Measurements from ENCODE around the gene NBPF20. TPM values are rescaled to one million over a fixed set of nuclear protein-coding genes. Genes with fewer than 3 reads are reported as not detected.
A peak's percentile ranks its signal among the peaks of the same experiment; 100 is the strongest.
"Not testable (repeated sequence)": the region's sequence is repeated elsewhere in the genome, so short reads cannot be mapped to it uniquely, and the experiment has no call there.

Gene NBPF20, protein sequence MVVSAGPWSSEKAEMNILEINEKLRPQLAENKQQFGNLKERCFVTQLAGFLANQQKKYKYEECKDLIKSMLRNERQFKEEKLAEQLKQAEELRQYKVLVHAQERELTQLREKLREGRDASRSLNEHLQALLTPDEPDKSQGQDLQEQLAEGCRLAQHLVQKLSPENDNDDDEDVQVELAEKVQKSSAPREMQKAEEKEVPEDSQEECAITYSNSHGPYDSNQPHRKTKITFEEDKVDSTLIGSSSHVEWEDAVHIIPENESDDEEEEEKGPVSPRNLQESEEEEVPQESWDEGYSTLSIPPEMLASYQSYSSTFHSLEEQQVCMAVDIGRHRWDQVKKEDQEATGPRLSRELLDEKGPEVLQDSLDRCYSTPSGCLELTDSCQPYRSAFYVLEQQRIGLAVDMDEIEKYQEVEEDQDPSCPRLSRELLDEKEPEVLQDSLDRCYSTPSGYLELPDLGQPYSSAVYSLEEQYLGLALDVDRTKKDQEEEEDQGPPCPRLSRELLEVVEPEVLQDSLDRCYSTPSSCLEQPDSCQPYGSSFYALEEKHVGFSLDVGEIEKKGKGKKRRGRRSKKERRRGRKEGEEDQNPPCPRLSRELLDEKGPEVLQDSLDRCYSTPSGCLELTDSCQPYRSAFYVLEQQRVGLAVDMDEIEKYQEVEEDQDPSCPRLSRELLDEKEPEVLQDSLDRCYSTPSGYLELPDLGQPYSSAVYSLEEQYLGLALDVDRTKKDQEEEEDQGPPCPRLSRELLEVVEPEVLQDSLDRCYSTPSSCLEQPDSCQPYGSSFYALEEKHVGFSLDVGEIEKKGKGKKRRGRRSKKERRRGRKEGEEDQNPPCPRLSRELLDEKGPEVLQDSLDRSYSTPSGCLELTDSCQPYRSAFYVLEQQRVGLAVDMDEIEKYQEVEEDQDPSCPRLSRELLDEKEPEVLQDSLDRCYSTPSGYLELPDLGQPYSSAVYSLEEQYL (N-terminal part only)
- total RNA-seq (2021) (3.3 and 3.8 TPM in 2 replicates), Bru-seq, nascent RNA (percentile 31 among the genes with signal in this experiment), BruChase-seq, experiment 1, labeled RNA remaining after a 2-hour chase (percentile 32 among the genes with signal in this experiment), BruChase-seq, experiment 2, labeled RNA remaining after a 6-hour chase (percentile 28 among the genes with signal in this experiment)
- long read RNA-seq, partial matches to known transcripts, result 0 of 8 reads
- long read RNA-seq, other reads (novel, unspliced or antisense), result 8 of 8 reads

DNA sequence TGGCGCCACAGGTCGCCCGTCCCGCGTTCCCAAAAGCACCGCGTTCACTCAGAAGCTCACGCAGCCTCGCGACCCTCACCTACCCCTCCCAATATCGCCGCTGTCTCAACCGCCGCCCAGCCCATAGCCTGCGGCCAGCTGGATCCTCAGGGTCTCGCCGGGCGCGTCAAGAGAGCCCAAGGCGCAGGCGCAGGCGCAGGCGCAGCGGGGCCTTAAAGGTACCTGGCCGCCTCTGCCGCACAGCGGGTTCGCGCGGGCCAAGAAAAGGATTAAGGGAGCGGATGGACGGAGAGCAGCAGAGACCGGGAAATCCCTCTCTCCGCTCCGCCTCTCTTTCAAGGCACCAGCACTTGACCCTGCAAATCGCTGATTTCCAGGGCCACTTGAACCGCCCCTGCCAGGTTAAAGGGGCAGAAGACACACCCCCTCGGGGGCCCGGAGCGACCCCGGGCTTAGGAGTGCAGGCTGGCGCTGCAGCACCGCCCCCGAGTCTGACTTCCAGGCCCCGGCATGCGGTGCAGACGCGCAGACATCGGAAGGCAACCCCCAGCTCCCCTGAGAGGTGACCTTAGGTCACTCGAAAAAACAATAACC lies at the start of gene NBPF20:
TSS of gene NBPF20 (minus strand) at position 168 of the 594 bp plus-strand sequence. CDS start 20,331 bp downstream, outside the sequence.
- TF ChIP-seq, protein P1, sequence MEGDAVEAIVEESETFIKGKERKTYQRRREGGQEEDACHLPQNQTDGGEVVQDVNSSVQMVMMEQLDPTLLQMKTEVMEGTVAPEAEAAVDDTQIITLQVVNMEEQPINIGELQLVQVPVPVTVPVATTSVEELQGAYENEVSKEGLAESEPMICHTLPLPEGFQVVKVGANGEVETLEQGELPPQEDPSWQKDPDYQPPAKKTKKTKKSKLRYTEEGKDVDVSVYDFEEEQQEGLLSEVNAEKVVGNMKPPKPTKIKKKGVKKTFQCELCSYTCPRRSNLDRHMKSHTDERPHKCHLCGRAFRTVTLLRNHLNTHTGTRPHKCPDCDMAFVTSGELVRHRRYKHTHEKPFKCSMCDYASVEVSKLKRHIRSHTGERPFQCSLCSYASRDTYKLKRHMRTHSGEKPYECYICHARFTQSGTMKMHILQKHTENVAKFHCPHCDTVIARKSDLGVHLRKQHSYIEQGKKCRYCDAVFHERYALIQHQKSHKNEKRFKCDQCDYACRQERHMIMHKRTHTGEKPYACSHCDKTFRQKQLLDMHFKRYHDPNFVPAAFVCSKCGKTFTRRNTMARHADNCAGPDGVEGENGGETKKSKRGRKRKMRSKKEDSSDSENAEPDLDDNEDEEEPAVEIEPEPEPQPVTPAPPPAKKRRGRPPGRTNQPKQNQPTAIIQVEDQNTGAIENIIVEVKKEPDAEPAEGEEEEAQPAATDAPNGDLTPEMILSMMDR (conservative IDR thresholded peaks at IDR 0.05), result no peak
- TF ChIP-seq EZH2 (IDR thresholded peaks at IDR 0.05; ENCODE audit: low read depth), result no peak
- H4K20me1 ChIP-seq (ENCODE audit: insufficient read depth), result no peaks in the 10 kb centered on the region
- no peaks in the 10 kb centered on the region for H3K9me2 ChIP-seq (ENCODE audit: insufficient read depth)
- peak within 1 kb of the TSS; percentile 94 for H2AFZ ChIP-seq
- H3K4me2 ChIP-seq, result peak within 1 kb of the TSS; percentile 94
- no peak within 1 kb of the TSS for H3K27ac ChIP-seq
- no peaks in the 10 kb centered on the region for H3K79me2 ChIP-seq (ENCODE audit: low read depth)
- H3K9me3 ChIP-seq (ENCODE audit: insufficient read depth, low read depth), result no peaks in the 10 kb centered on the region
- POLR2A ChIA-PET (ENCODE audit: unreplicated experiment), result no interaction called here
- CTCF ChIA-PET, result no interaction called here
- intact Hi-C loops (cut with micrococcal nuclease; ENCODE audit: unreplicated experiment), result no loop called here
- peaks cover 13% of the 10 kb centered on the region for H3K27me3 ChIP-seq (ENCODE audit: insufficient read depth, low read depth)
- no TSS peak for BruUV-seq (replicated peaks)
- H3F3A ChIP-seq (ENCODE audit: insufficient read depth, low read depth), result no peaks in the 10 kb centered on the region
- DNase-seq, result peak; percentile 58 to 84
- H3K4me1 ChIP-seq (replicated peaks; ENCODE audit: insufficient read depth), result peaks cover 4% of the 10 kb centered on the region
- H3K4me3 ChIP-seq, result peak within 1 kb of the TSS; percentile 72
- no peaks in the 10 kb centered on the region for H3K36me3 ChIP-seq (ENCODE audit: low read depth)

DNA sequence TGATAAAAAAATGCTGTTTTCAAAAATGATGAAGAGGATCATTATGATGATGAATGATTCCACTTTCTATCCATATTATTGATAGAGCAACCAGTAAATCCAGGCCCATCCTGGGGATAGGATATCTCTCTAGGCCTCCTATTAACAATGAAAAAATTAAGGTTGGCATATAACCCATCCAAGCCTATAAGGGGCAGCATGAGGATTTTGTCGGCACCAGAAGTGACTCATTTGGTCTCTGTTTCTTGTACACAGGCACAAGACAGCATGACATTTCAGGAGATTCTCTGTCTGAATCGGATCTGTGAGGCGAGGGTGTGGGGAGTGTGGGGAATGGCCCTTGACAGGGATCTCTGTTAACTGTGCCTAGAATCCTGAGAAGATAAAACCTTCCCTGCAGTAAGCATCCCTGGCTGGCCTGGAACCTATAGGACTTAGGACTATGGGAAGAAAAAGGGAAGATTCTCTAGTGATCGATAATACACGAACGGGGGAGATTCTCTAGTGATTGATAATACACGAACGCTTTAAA lies 49.5 kb upstream of the NBPF20 start:
- H3K27me3 ChIP-seq (ENCODE audit: insufficient read depth, low read depth); DNase-seq; H3K9me3 ChIP-seq (ENCODE audit: insufficient read depth, low read depth); H3K79me2 ChIP-seq (ENCODE audit: low read depth); H3K36me3 ChIP-seq (ENCODE audit: low read depth); BruUV-seq (replicated peaks); H3K9me2 ChIP-seq (ENCODE audit: insufficient read depth); CTCF ChIA-PET; H3K27ac ChIP-seq; H3K4me1 ChIP-seq (replicated peaks; ENCODE audit: insufficient read depth); POLR2A ChIA-PET (ENCODE audit: unreplicated experiment); intact Hi-C loops (cut with micrococcal nuclease; ENCODE audit: unreplicated experiment); H2AFZ ChIP-seq; H4K20me1 ChIP-seq (ENCODE audit: insufficient read depth); H3F3A ChIP-seq (ENCODE audit: insufficient read depth, low read depth): not testable (repeated sequence)
- peak overlapping the region; percentile 82; the same call in 1 of the 2 replicates for H3K4me3 ChIP-seq
- H3K4me2 ChIP-seq, result peak overlapping the region; percentile 76

GRCh38 chr1:145472731-145473130 lies 47.3 kb upstream of the NBPF20 start:
- H3K9me2 ChIP-seq (ENCODE audit: insufficient read depth); POLR2A ChIA-PET (ENCODE audit: unreplicated experiment); H3K27me3 ChIP-seq (ENCODE audit: insufficient read depth, low read depth); H3K27ac ChIP-seq; H3F3A ChIP-seq (ENCODE audit: insufficient read depth, low read depth); H3K4me2 ChIP-seq; H4K20me1 ChIP-seq (ENCODE audit: insufficient read depth); H3K9me3 ChIP-seq (ENCODE audit: insufficient read depth, low read depth); H2AFZ ChIP-seq; CTCF ChIA-PET; BruUV-seq (replicated peaks); H3K36me3 ChIP-seq (ENCODE audit: low read depth); H3K4me3 ChIP-seq; H3K4me1 ChIP-seq (replicated peaks; ENCODE audit: insufficient read depth); DNase-seq; H3K79me2 ChIP-seq (ENCODE audit: low read depth); intact Hi-C loops (cut with micrococcal nuclease; ENCODE audit: unreplicated experiment): not testable (repeated sequence)

DNA sequence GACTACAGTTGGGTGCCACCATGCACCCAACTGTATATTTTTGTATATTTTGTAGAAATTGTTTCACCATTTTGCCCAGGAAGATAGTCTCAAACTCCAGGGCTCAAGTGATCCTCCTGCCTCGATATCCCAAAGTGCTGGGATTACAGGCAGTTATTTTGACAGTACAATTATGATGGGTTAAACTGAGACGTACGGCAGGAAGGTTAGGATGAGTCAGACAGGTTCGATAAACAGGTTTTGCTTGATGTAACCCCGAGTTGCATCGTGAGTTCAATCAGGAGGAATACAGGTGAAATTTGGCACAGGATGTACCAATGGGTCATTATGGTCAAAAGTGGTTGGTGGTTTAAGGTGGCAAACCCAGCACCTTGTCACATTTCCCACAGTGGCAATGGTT lies 46.0 kb upstream of the NBPF20 start:
- BruUV-seq (replicated peaks); POLR2A ChIA-PET (ENCODE audit: unreplicated experiment): not testable (repeated sequence)
- DNase-seq, result peak; percentile 13 to 66

GRCh38 chr1:145465405-145466144 lies 40.2 kb upstream of the NBPF20 start:
- H3K36me3 ChIP-seq (ENCODE audit: low read depth); CTCF ChIA-PET; H3K9me3 ChIP-seq (ENCODE audit: insufficient read depth, low read depth); intact Hi-C loops (cut with micrococcal nuclease; ENCODE audit: unreplicated experiment); H2AFZ ChIP-seq; H3F3A ChIP-seq (ENCODE audit: insufficient read depth, low read depth); H4K20me1 ChIP-seq (ENCODE audit: insufficient read depth); H3K79me2 ChIP-seq (ENCODE audit: low read depth); H3K4me1 ChIP-seq (replicated peaks; ENCODE audit: insufficient read depth); H3K9me2 ChIP-seq (ENCODE audit: insufficient read depth); H3K27me3 ChIP-seq (ENCODE audit: insufficient read depth, low read depth): not testable (repeated sequence)
- POLR2A ChIA-PET (ENCODE audit: unreplicated experiment), result interaction anchor here (0.6 to 0.7 kb wide), 3 partner anchors 185 to 1053 kb away, joined by 3 to 10 read pairs (median 7); no protein-coding TSS in a partner anchor
- H3K4me3 ChIP-seq, result peak overlapping the region; percentile 49; the same call in 1 of the 2 replicates
- peak overlapping the region; percentile 85 for H3K27ac ChIP-seq
- H3K4me2 ChIP-seq, result peak overlapping the region; percentile 67
- BruUV-seq (replicated peaks), result TSS peak; percentile 100
- peak; percentile 90 to 98 for DNase-seq

More for the DNA sequence above, 46.0 kb upstream of the NBPF20 start:
- CTCF ChIA-PET; H3K4me3 ChIP-seq; H3F3A ChIP-seq (ENCODE audit: insufficient read depth, low read depth); intact Hi-C loops (cut with micrococcal nuclease; ENCODE audit: unreplicated experiment); H3K27me3 ChIP-seq (ENCODE audit: insufficient read depth, low read depth); H3K27ac ChIP-seq; H3K4me1 ChIP-seq (replicated peaks; ENCODE audit: insufficient read depth); H2AFZ ChIP-seq; H3K9me2 ChIP-seq (ENCODE audit: insufficient read depth); H4K20me1 ChIP-seq (ENCODE audit: insufficient read depth); H3K9me3 ChIP-seq (ENCODE audit: insufficient read depth, low read depth); H3K79me2 ChIP-seq (ENCODE audit: low read depth); H3K36me3 ChIP-seq (ENCODE audit: low read depth): not testable (repeated sequence)
- H3K4me2 ChIP-seq, result peak overlapping the region; percentile 44; the same call in 1 of the 2 replicates
